H1 (cell line): ENCODE results near the gene RBM47. TPM values are rescaled to one million over a fixed set of nuclear protein-coding genes. Genes with fewer than 3 reads are reported as not detected.

Experiments
- CTCF ChIA-PET: fragments of 300-600 bp; sonication (Branson Sonifier 250); formaldehyde crosslinking; loops from one replicate; lab custom pipeline; 2021; ENCODE audit not compliant: partially characterized antibody; lab: Charles Lee
- POLR2A ChIA-PET: fragments of 300-600 bp; sonication (Branson Sonifier 250); formaldehyde crosslinking; loops from one replicate; lab custom pipeline; 2021; ENCODE audit warnings: inconsistent platforms; ENCODE audit not compliant: partially characterized antibody; lab: Charles Lee
- DNase-seq, 2 experiments: peaks; one replicate each; pipeline versions ENCODE4 v3.0.0 to v3.0.0-alpha.2; 2010 to 2022; ENCODE audit warnings: low spot score in 2 of 2, low read depth in 1 of 2, mixed read lengths in 1 of 2
- FAIRE-seq: peaks from 2 replicates; lab custom pipeline; 2011; peaks lifted over from hg19 to GRCh38; lab: Jason Lieb, UNC
- H2AFZ ChIP-seq: 2 replicates; pipeline ENCODE4 v1.8.1; 2012; ENCODE audit warnings: low read length, inconsistent platforms
- H2AK5ac ChIP-seq: 2 replicates; pipeline ENCODE4 v1.6.1; 2013; ENCODE audit warnings: low read depth, low read length
- H2BK120ac ChIP-seq: replicated peaks from 2 replicates; pipeline ENCODE3; 2013; ENCODE audit warnings: low read depth, low read length, inconsistent platforms
- H2BK12ac ChIP-seq: 2 replicates; pipeline ENCODE4 v1.6.1; 2013; ENCODE audit warnings: low read depth, low read length
- H2BK15ac ChIP-seq: 2 replicates; pipeline ENCODE4 v1.6.1; 2013; ENCODE audit warnings: low read length
- H2BK20ac ChIP-seq: 2 replicates; pipeline ENCODE4 v1.6.1; 2013; ENCODE audit warnings: low read length
- H2BK5ac ChIP-seq: 2 replicates; pipeline ENCODE4 v1.6.1; 2013; ENCODE audit warnings: low read depth, low read length
- H3K14ac ChIP-seq: 2 replicates; pipeline ENCODE4 v1.6.1; 2013; ENCODE audit warnings: inconsistent platforms; ENCODE audit not compliant: insufficient read length
- H3K18ac ChIP-seq: 2 replicates; pipeline ENCODE4 v1.6.1; 2013; ENCODE audit warnings: low read length; ENCODE audit errors: extremely low read depth
- H3K23ac ChIP-seq: 2 replicates; pipeline ENCODE4 v1.6.1; 2013; ENCODE audit warnings: inconsistent platforms; ENCODE audit not compliant: insufficient read length
- H3K23me2 ChIP-seq: 2 replicates; pipeline ENCODE4 v1.6.1; 2013; ENCODE audit warnings: low read depth, low read length
- H3K27ac ChIP-seq: 2 replicates; pipeline ENCODE4 v1.6.1; 2011; ENCODE audit warnings: low read depth, low read length, inconsistent platforms
- H3K27me3 ChIP-seq, 4 experiments: replicated peaks in 1 of 4; 1 replicate in 1 of 4; 2 replicates in 3 of 4; pipeline versions ENCODE4 v1.6.1 to v1.8.1; 2011 to 2013; ENCODE audit warnings: low read length in 3 of 4, mild to moderate bottlenecking in 3 of 4, inconsistent platforms in 2 of 4, mixed read lengths in 2 of 4, moderate library complexity in 1 of 4; ENCODE audit not compliant: control insufficient read depth in 3 of 4, insufficient read depth in 3 of 4; ENCODE audit errors: extremely low read depth in 1 of 4
- H3K36me3 ChIP-seq, 4 experiments: 2 replicates each; pipeline versions ENCODE4 v1.6.1 to v1.8.1; 2011 to 2013; ENCODE audit warnings: mild to moderate bottlenecking in 4 of 4, low read length in 3 of 4, moderate library complexity in 2 of 4, control low read depth in 1 of 4, inconsistent platforms in 1 of 4; ENCODE audit not compliant: insufficient read depth in 4 of 4, control insufficient read depth in 2 of 4
- H3K4ac ChIP-seq: replicated peaks from 2 replicates; pipeline ENCODE3; 2013; ENCODE audit warnings: low read length, low read depth, mixed read lengths, inconsistent platforms; ENCODE audit not compliant: insufficient read length
- H3K4me1 ChIP-seq, 4 experiments: replicated peaks in 1 of 4; 1 replicate in 1 of 4; 2 replicates in 3 of 4; pipeline versions ENCODE4 v1.6.1 to v1.8.1; 2011 to 2013; ENCODE audit warnings: low read length in 3 of 4, inconsistent platforms in 2 of 4, mixed read lengths in 1 of 4; ENCODE audit not compliant: insufficient read depth in 4 of 4, control insufficient read depth in 3 of 4
- H3K4me2 ChIP-seq, 2 experiments: 2 replicates each; pipeline versions ENCODE4 v1.6.1 to v1.8.1; 2011 to 2013; ENCODE audit warnings: low read depth in 2 of 2, low read length in 2 of 2, control low read depth in 1 of 2, inconsistent platforms in 1 of 2, mild to moderate bottlenecking in 1 of 2; ENCODE audit not compliant: insufficient read depth in 1 of 2
- H3K4me3 ChIP-seq, 4 experiments: fragments of 200-600, 300-600 bp in 1 of 4; sonication (generic), shearing (Covaris generic), sonication (Bioruptor Twin) in 1 of 4; 2 replicates each; pipeline versions ENCODE4 v1.5.1 to v1.8.1; 2011 to 2016; ENCODE audit warnings: low read length in 4 of 4, low read depth in 3 of 4, control low read depth in 2 of 4, inconsistent platforms in 2 of 4, mild to moderate bottlenecking in 2 of 4, mixed read lengths in 1 of 4, moderate library complexity in 1 of 4; ENCODE audit not compliant: insufficient read depth in 2 of 4; ENCODE audit errors: extremely low read depth in 1 of 4
- H3K56ac ChIP-seq: replicated peaks from 2 replicates; pipeline ENCODE3; 2013; ENCODE audit warnings: low read depth, mild to moderate bottlenecking, mixed read lengths, low read length, inconsistent platforms; ENCODE audit not compliant: insufficient read length
- H3K79me1 ChIP-seq: 2 replicates; pipeline ENCODE4 v1.6.1; 2013; ENCODE audit warnings: low read depth, low read length, control low read depth
- H3K79me2 ChIP-seq, 2 experiments: 2 replicates each; pipeline versions ENCODE4 v1.6.1 to v1.8.1; 2012 to 2013; ENCODE audit warnings: low read length in 2 of 2, mild to moderate bottlenecking in 2 of 2, inconsistent platforms in 1 of 2; ENCODE audit not compliant: insufficient read depth in 2 of 2, control insufficient read depth in 1 of 2
- H3K9ac ChIP-seq, 4 experiments: replicated peaks in 1 of 4; 1 replicate in 1 of 4; 2 replicates in 3 of 4; pipeline versions ENCODE4 v1.6.1 to v1.8.1; 2011 to 2013; ENCODE audit warnings: low read depth in 3 of 4, low read length in 3 of 4, control low read depth in 2 of 4, mild to moderate bottlenecking in 2 of 4, moderate library complexity in 2 of 4, inconsistent platforms in 1 of 4; ENCODE audit errors: extremely low read depth in 1 of 4
- H3K9me3 ChIP-seq, 2 experiments: 2 replicates each; pipeline versions ENCODE4 v1.6.1 to v1.8.1; 2012 to 2013; ENCODE audit warnings: mild to moderate bottlenecking in 2 of 2, moderate library complexity in 2 of 2, control low read depth in 1 of 2, inconsistent platforms in 1 of 2, low read depth in 1 of 2, low read length in 1 of 2, mixed read lengths in 1 of 2; ENCODE audit not compliant: insufficient read depth in 2 of 2
- H4K20me1 ChIP-seq, 2 experiments: replicated peaks in 1 of 2; 2 replicates each; pipeline versions ENCODE3 to v1.8.1; 2011 to 2013; ENCODE audit warnings: inconsistent platforms in 2 of 2, low read length in 2 of 2, mild to moderate bottlenecking in 1 of 2; ENCODE audit not compliant: insufficient read depth in 2 of 2, control insufficient read depth in 1 of 2
- H4K5ac ChIP-seq: 2 replicates; pipeline ENCODE4 v1.6.1; 2013; ENCODE audit warnings: low read length, low read depth, mixed read lengths, inconsistent platforms; ENCODE audit not compliant: insufficient read length
- H4K8ac ChIP-seq: 2 replicates; pipeline ENCODE4 v1.8.0; 2013; ENCODE audit warnings: mild to moderate bottlenecking, moderate library complexity, low read length, inconsistent platforms; ENCODE audit not compliant: insufficient read depth; ENCODE audit errors: extremely low read depth
- H4K91ac ChIP-seq: replicated peaks from 2 replicates; pipeline ENCODE3; 2013; ENCODE audit warnings: low read length, mixed read lengths, inconsistent platforms; ENCODE audit not compliant: insufficient read length
- ASH2L ChIP-seq: fragments of 200-600, 300-600 bp; sonication (generic); IDR thresholded peaks from one replicate; pipeline ENCODE4 v1.7.1; 2017; ENCODE audit warnings: low read length
- GABPA ChIP-seq: IDR thresholded peaks from 2 replicates; pipeline ENCODE4 v1.6.1; 2011; ENCODE audit warnings: mild to moderate bottlenecking, low read length, moderate library complexity, borderline replicate concordance; ENCODE audit not compliant: insufficient read depth
- WGBS, 2 experiments: shearing (Covaris generic) in 1 of 2; methylation state at CpG; one replicate each; pipeline versions ENCODE4 v1.1.6 to v1.1.7; 2013 to 2015; ENCODE audit warnings: low lambda C conversion rate in 2 of 2, mixed read lengths in 2 of 2, inconsistent platforms in 1 of 2, low coverage in 1 of 2, missing lambda C conversion rate in 1 of 2; ENCODE audit not compliant: insufficient replicate concordance in 2 of 2, insufficient coverage in 1 of 2, insufficient read length in 1 of 2; ENCODE audit errors: extremely low coverage in 1 of 2, missing lambda C conversion rate in 1 of 2; 5-methylcytosine and 5-hydroxymethylcytosine counted together
- polyA plus RNA-seq, 7 experiments: library from polyadenylated mRNA; depleted of rRNA in 3 of 7; stranded (reverse) in 5 of 7; unstranded in 2 of 7; fragments of >200 nt in 5 of 7; fragments of 200-250 nt in 2 of 7; gene quantifications; 1 replicate in 5 of 7; 2 replicates in 1 of 7; 4 replicates in 1 of 7; pipeline versions ENCODE4 v1.2.1 to v1.2.3, GENCODE V29; 2011 to 2013; ENCODE audit warnings: missing spikeins in 2 of 7, mixed read lengths in 2 of 7
- total RNA-seq: library from RNA; stranded (reverse); fragmentation: NEBNext Ultra II Directional; extraction: Animal tissue kit (Norgen Biotek cat#: 25700); gene quantifications from 2 replicates; pipeline ENCODE4 v1.2.1, GENCODE V29; 2021

RBM47 gene
- total and polyA plus RNA-seq, 2 of the 8 experiments (the other 6 are each of a cell fraction or from before 2014, with no cell fraction given) = 42.8 to 78.9 TPM

GRCh38 chr4:40632080-40632479 is 2.4 kb upstream of the RBM47 start:
- peaks cover 0 to 14% of the 10 kb centered on the region in 2 experiments; a peak in 2 of 4 replicates for H3K79me2 ChIP-seq
- no peak overlapping the region for H3K4me2 ChIP-seq
- CTCF ChIA-PET = interaction anchor here (0.8 kb wide), 1 partner anchor 87 kb away, joined by 3 read pairs; no protein-coding TSS in a partner anchor
- H3K56ac ChIP-seq = no peak overlapping the region
- DNase-seq = no peak
- no peak overlapping the region for H2BK12ac ChIP-seq
- no peak overlapping the region for H3K14ac ChIP-seq
- H4K5ac ChIP-seq = no peak overlapping the region
- H3K27ac ChIP-seq = no peak overlapping the region
- POLR2A ChIA-PET = interaction anchor here (1.0 to 1.9 kb wide), 2 partner anchors 11 to 29 kb away, joined by 3 to 8 read pairs; no protein-coding TSS in a partner anchor
- H4K91ac ChIP-seq = peak overlapping the region; percentile 34
- H3K9me3 ChIP-seq = no peaks in the 10 kb centered on the region
- H3K23ac ChIP-seq = no peak overlapping the region
- H3K9ac ChIP-seq = no peak overlapping the region
- no peak overlapping the region for H2AFZ ChIP-seq
- no peak overlapping the region for H3K4me3 ChIP-seq
- FAIRE-seq = no peak
- H4K20me1 ChIP-seq = no peaks in the 10 kb centered on the region
- H3K79me1 ChIP-seq = no peaks in the 10 kb centered on the region
- no peak for TF ChIP-seq ASH2L
- no peak for TF ChIP-seq GABPA
- H3K27me3 ChIP-seq = no peaks in the 10 kb centered on the region
- H3K23me2 ChIP-seq = peaks cover 11% of the 10 kb centered on the region
- no peak overlapping the region for H2AK5ac ChIP-seq
- H2BK5ac ChIP-seq = peak overlapping the region; percentile 0; the same call in 1 of the 2 replicates
- H3K4ac ChIP-seq = no peak overlapping the region
- no peak overlapping the region for H2BK20ac ChIP-seq
- no peaks in the 10 kb centered on the region for H3K36me3 ChIP-seq
- WGBS, 2 experiments = 88% methylated on average over 5 of the region's 5 CpGs; no CpG with 5 or more reads in 1 of the 2 experiments
- H3K18ac ChIP-seq = no peak overlapping the region
- no peak overlapping the region for H2BK15ac ChIP-seq
- H4K8ac ChIP-seq = no peak overlapping the region
- no peak overlapping the region for H2BK120ac ChIP-seq
- peaks cover 4 to 14% (median 12%) of the 10 kb centered on the region in 4 experiments; a peak in 6 of 7 replicates for H3K4me1 ChIP-seq
